Measurements from ENCODE around the gene SLC35F1.

GRCh38 chr6:118307581-118307980 is 400.5 kb downstream of the SLC35F1 start:
- no peak for TF ChIP-seq CTCF (IDR thresholded peaks at IDR 0.05; ENCODE audit: borderline replicate concordance, extremely low read depth, low read length, poor library complexity, severe bottlenecking)
- TF ChIP-seq EZH2 (IDR thresholded peaks at IDR 0.05; ENCODE audit: borderline replicate concordance, low read depth, low read length, severe bottlenecking) = no peak
